ENCODE results near the gene LRMDA.

DNA sequence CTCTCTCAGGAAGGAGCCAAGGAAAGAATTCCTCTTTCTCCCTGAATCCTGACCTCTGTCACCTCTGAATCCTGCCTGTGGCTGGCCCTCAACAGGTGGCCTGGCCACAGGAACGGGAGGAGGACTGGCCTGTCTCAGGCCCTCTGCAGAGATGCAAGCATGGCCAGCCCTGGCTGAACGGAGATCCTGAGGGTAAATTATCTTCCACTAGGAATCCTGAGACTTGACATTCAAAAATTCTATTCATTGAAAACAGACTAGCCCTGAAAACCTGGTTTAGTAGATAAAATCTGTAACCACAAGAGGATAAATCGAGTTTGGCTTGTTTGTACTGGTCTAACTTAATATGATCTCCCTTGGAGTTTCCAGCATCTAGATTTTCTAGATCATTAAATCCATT, 579.3 kb downstream of the LRMDA start:
- TF ChIP-seq, protein P1, sequence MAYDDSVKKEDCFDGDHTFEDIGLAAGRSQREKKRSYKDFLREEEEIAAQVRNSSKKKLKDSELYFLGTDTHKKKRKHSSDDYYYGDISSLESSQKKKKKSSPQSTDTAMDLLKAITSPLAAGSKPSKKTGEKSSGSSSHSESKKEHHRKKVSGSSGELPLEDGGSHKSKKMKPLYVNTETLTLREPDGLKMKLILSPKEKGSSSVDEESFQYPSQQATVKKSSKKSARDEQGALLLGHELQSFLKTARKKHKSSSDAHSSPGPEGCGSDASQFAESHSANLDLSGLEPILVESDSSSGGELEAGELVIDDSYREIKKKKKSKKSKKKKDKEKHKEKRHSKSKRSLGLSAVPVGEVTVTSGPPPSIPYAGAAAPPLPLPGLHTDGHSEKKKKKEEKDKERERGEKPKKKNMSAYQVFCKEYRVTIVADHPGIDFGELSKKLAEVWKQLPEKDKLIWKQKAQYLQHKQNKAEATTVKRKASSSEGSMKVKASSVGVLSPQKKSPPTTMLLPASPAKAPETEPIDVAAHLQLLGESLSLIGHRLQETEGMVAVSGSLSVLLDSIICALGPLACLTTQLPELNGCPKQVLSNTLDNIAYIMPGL (CRISPR knock-in tag; IDR thresholded peaks at IDR 0.05; ENCODE audit: borderline replicate concordance): no peak
- TF ChIP-seq USF2 (IDR thresholded peaks at IDR 0.05) (no peak), ZFP36 (IDR thresholded peaks at IDR 0.05; ENCODE audit: borderline replicate concordance, partially characterized antibody) (no peak), HDAC2 (IDR thresholded peaks at IDR 0.05) (no peak)
- TF ChIP-seq, protein P2, sequence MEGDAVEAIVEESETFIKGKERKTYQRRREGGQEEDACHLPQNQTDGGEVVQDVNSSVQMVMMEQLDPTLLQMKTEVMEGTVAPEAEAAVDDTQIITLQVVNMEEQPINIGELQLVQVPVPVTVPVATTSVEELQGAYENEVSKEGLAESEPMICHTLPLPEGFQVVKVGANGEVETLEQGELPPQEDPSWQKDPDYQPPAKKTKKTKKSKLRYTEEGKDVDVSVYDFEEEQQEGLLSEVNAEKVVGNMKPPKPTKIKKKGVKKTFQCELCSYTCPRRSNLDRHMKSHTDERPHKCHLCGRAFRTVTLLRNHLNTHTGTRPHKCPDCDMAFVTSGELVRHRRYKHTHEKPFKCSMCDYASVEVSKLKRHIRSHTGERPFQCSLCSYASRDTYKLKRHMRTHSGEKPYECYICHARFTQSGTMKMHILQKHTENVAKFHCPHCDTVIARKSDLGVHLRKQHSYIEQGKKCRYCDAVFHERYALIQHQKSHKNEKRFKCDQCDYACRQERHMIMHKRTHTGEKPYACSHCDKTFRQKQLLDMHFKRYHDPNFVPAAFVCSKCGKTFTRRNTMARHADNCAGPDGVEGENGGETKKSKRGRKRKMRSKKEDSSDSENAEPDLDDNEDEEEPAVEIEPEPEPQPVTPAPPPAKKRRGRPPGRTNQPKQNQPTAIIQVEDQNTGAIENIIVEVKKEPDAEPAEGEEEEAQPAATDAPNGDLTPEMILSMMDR (IDR thresholded peaks at IDR 0.05): no peak

All from A549 (cell line).